ENCODE data around the gene GNAQ.

GNAQ gene

GRCh38 chr9:77926371-77926878 lies 105.2 kb downstream of the GNAQ start:
- no peak overlapping the region for H3K4me3 ChIP-seq (ENCODE audit: low read length)
- peak; percentile 52 for DNase-seq (ENCODE audit: low read depth)
- TF ChIP-seq CTCF (conservative IDR thresholded peaks at IDR 0.05; ENCODE audit: low read depth, low read length): no peak

DNA sequence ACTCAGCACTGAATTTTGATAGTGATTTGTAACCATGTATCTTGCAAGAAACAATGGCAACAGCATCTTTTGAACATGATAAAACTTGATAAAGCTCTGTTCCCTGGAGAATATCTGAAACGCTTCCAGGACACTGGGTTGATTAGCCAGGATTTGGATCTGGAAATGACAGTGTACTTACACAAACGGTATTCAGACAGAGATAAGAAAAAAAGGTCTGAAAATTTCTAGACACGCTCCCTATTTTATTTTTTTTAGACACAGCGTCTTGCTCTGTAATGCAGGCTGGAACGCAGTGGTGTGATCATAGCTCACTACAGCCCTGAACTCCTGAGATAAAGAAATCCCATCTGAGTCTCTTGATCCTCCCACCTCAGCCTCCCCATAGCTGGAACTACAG lies 109.0 kb downstream of the GNAQ start:
- no peak for DNase-seq (ENCODE audit: low read depth)
- no peak overlapping the region for H3K4me3 ChIP-seq (ENCODE audit: low read length)
- no peak for TF ChIP-seq CTCF (conservative IDR thresholded peaks at IDR 0.05; ENCODE audit: low read depth, low read length)

DNA sequence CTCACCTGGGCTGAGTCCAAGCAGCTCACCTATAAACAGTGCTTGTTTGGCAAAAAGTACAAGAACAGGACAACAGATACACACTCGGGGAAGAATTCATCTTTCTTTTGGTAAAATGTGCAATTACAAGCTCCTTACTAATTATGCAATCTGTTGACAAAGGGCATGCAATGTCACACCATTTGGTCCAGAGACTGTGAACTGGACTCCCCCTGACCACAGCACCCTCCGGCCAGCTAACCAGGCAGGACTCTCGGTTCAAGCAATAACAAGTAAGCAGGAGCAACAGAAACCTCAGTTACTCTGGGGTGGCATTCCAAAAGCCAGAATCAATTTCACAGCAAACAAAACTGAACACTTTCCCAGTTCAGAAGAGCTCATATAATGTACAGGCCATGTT lies 113.8 kb downstream of the GNAQ start:
- no peak for TF ChIP-seq CTCF (conservative IDR thresholded peaks at IDR 0.05; ENCODE audit: low read depth, low read length)
- DNase-seq (ENCODE audit: low read depth): no peak
- no peak overlapping the region for H3K4me3 ChIP-seq (ENCODE audit: low read length)

- DNase-seq (ENCODE audit: low read depth): no peak
- TF ChIP-seq CTCF (conservative IDR thresholded peaks at IDR 0.05; ENCODE audit: low read depth, low read length): no peak
- no peak overlapping the region for H3K4me3 ChIP-seq (ENCODE audit: low read length)
These were observed 114.8 kb downstream of the GNAQ start for GRCh38 chr9:77916820-77917219.

DNA sequence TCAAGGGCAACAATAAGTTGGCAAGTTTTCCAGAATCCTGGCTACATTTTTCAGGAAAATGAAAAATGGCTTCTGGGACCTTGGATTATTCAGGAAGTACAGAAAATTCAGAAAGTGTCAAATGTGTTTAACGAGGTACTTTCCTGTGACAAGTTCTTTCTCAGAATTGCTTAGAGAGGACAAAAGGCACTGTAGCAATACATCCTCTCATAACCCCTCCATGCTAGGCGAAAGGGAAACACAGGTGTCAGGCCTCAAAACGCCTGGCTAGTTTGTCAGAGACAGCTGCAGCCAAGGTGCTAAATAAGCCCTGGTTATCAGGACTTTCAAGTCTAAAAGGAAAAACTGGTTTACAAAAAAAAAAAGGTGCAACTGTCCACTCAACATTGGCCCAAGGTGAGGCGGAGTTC lies 115.2 kb downstream of the GNAQ start:
- no peak for TF ChIP-seq CTCF (conservative IDR thresholded peaks at IDR 0.05; ENCODE audit: low read depth, low read length)
- no peak for DNase-seq (ENCODE audit: low read depth)
- no peak overlapping the region for H3K4me3 ChIP-seq (ENCODE audit: low read length)

DNA sequence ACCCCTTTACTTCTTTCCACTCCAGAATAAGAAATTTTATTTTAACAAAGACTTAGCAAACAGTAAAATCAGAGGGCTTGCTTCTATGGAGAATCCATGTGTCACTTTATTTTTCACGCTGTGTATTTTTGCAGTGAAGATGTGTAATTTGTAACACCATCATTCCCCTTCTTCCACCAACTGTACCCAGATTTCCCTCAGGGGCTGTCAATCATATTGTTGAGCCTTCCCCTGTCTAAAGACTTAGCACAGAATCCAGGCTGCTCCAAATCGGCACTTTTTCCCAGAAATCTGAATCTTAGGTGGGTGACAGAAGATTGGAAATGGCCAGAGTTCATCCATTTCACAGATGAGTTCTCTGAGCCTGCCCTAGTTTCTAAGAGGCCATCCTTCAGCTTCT lies 115.9 kb downstream of the GNAQ start:
- no peak for TF ChIP-seq CTCF (conservative IDR thresholded peaks at IDR 0.05; ENCODE audit: low read depth, low read length)
- DNase-seq (ENCODE audit: low read depth): no peak
- H3K4me3 ChIP-seq (ENCODE audit: low read length): no peak overlapping the region

DNA sequence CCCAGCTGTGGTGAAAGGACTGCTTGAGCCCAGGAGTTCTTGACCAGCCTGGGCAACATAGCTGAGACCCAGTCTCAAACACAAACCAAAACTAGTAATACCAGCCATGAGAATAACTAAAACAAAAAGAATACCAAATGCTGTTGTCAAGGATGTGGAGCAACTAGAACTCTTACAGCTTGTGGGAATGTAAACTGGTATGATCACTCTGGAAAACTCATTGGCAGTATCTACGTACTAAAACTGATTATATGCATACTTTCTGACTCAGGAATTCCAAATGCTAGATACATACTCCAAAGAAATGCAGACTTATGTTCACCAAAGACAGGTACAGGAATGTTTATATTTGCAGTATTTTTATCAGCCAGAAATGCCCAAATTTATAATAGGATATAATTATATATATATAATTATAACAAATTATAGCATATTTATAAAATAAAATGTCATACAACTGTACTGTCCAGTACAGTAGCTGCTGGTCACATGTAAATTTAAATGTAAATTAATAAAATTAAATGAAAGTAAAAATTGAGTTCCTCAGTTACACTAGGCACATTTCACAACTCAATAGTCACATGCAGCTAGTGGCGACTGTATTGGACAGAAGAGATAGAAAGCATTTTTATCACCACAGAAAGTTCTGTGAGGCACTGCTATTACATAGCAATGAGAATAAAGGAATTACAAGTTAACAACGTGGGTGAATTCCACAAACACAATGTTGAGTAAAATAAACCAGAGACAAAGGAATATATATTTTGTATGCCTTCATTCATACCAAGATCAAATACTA lies 118.5 kb downstream of the GNAQ start:
- DNase-seq (ENCODE audit: low read depth): no peak
- no peak overlapping the region for H3K4me3 ChIP-seq (ENCODE audit: low read length)
- TF ChIP-seq CTCF (conservative IDR thresholded peaks at IDR 0.05; ENCODE audit: low read depth, low read length): no peak
